ENCODE measurements around the gene NELFA.

GRCh38 chr4:1992468-1993168 lies 16.2 kb downstream of the NELFA start:
- TF ChIP-seq CTCF (IDR thresholded peaks at IDR 0.05) (no peak), POLR2A (IDR thresholded peaks at IDR 0.05) (no peak)
